DND-41 (cell line): ENCODE measurements around the gene HCST.
A peak's percentile ranks its signal among the peaks of the same experiment; 100 is the strongest.

Experiments used
- ATAC-seq: fragments of 200-7000 bp; cut with Tn5 transposase; 3 replicates; pipeline ENCODE4 v1.9.1; 2021; ENCODE audit warnings: low read depth; ENCODE audit not compliant: insufficient read depth
- DNase-seq: peaks from one replicate; pipeline ENCODE4 v3.0.0-alpha.2; 2020
- H2AFZ ChIP-seq: 2 replicates; pipeline ENCODE4 v1.6.0; 2012; ENCODE audit warnings: low read depth, low read length
- H3K27ac ChIP-seq: 2 replicates; pipeline ENCODE4 v1.5.1; 2012; ENCODE audit warnings: low read length, inconsistent platforms
- H3K27me3 ChIP-seq: fragments of 200-600 bp; sonication (generic); 2 replicates; pipeline ENCODE4 v1.6.0; 2012; ENCODE audit warnings: low read length, mild to moderate bottlenecking, inconsistent platforms; ENCODE audit not compliant: insufficient read depth, poor library complexity
- H3K36me3 ChIP-seq: 2 replicates; pipeline ENCODE4 v1.5.1; 2012; ENCODE audit warnings: low read length, inconsistent platforms; ENCODE audit not compliant: insufficient read depth
- H3K4me1 ChIP-seq: 2 replicates; pipeline ENCODE4 v1.5.1; 2012; ENCODE audit warnings: mild to moderate bottlenecking, low read length; ENCODE audit not compliant: insufficient read depth
- H3K4me2 ChIP-seq: 2 replicates; pipeline ENCODE4 v1.6.0; 2012; ENCODE audit warnings: mild to moderate bottlenecking, moderate library complexity, low read length, inconsistent platforms; ENCODE audit not compliant: insufficient read depth
- H3K4me3 ChIP-seq, 2 experiments: fragments of 200-600 bp in 1 of 2; shearing (Covaris generic) in 1 of 2; 2 replicates each; pipeline ENCODE4 v1.5.1; 2012 to 2016; ENCODE audit warnings: inconsistent platforms in 2 of 2, low read length in 2 of 2, mild to moderate bottlenecking in 2 of 2, low read depth in 1 of 2, moderate library complexity in 1 of 2
- H3K79me2 ChIP-seq: 2 replicates; pipeline ENCODE4 v1.6.0; 2012; ENCODE audit warnings: low read length, inconsistent platforms; ENCODE audit not compliant: insufficient read depth
- H3K9ac ChIP-seq: 2 replicates; pipeline ENCODE4 v1.6.0; 2012; ENCODE audit warnings: low read depth, mild to moderate bottlenecking, inconsistent platforms, low read length, moderate library complexity
- H3K9me3 ChIP-seq: 2 replicates; pipeline ENCODE4 v1.5.1; 2012; ENCODE audit warnings: low read length, moderate library complexity, mild to moderate bottlenecking, inconsistent platforms; ENCODE audit not compliant: insufficient read depth, severe bottlenecking
- H4K20me1 ChIP-seq: 2 replicates; pipeline ENCODE4 v1.6.0; 2012; ENCODE audit warnings: low read length; ENCODE audit not compliant: insufficient read depth
- EZH2 ChIP-seq: IDR thresholded peaks from 3 replicates; pipeline ENCODE4 v1.6.1; 2012; ENCODE audit warnings: borderline replicate concordance, low read depth, mild to moderate bottlenecking, moderate library complexity, low read length, inconsistent platforms; ENCODE audit not compliant: severe bottlenecking
- TF ChIP-seq, protein P1 (sequence below): IDR thresholded peaks from 2 replicates; pipeline ENCODE4 v1.5.1; 2012; ENCODE audit warnings: borderline replicate concordance, low read length, moderate library complexity, mild to moderate bottlenecking; ENCODE audit not compliant: poor library complexity, severe bottlenecking; ENCODE audit errors: extremely low read depth

HCST gene

DNA sequence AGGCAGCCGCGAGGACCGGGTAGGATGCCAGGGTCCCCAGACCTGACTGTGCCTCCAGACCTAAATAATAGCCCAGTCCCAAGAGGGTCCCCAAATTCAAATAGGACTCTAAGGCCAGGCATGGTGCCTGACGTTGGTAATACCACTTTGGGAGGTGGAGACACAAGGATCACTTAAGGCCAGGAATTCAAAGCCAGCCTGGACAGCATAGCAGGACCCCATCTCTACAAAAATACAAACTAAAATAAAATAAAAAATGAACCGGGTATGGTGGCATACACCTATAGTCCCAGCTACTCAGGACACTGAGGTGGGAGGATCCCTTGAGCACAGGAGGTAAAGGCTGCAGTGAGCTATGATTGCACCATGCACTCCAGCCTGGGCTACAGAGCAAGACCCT lies 39.3 kb upstream of the HCST start:
- no peak for ATAC-seq
- Histone ChIP-seq H3K27me3 (peaks cover 5% of the 10 kb centered on the region), H3K4me1 (peaks cover 2% of the 10 kb centered on the region), H4K20me1 (no peaks in the 10 kb centered on the region), H3K79me2 (no peaks in the 10 kb centered on the region), H3K27ac (no peak overlapping the region), H3K4me3 (no peak overlapping the region), H2AFZ (no peak overlapping the region), H3K9ac (no peak overlapping the region), H3K9me3 (no peaks in the 10 kb centered on the region), H3K4me2 (no peak overlapping the region), H3K36me3 (no peaks in the 10 kb centered on the region)
- TF ChIP-seq, protein P1, sequence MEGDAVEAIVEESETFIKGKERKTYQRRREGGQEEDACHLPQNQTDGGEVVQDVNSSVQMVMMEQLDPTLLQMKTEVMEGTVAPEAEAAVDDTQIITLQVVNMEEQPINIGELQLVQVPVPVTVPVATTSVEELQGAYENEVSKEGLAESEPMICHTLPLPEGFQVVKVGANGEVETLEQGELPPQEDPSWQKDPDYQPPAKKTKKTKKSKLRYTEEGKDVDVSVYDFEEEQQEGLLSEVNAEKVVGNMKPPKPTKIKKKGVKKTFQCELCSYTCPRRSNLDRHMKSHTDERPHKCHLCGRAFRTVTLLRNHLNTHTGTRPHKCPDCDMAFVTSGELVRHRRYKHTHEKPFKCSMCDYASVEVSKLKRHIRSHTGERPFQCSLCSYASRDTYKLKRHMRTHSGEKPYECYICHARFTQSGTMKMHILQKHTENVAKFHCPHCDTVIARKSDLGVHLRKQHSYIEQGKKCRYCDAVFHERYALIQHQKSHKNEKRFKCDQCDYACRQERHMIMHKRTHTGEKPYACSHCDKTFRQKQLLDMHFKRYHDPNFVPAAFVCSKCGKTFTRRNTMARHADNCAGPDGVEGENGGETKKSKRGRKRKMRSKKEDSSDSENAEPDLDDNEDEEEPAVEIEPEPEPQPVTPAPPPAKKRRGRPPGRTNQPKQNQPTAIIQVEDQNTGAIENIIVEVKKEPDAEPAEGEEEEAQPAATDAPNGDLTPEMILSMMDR = no peak
- no peak for TF ChIP-seq EZH2
- DNase-seq = no peak

DNA sequence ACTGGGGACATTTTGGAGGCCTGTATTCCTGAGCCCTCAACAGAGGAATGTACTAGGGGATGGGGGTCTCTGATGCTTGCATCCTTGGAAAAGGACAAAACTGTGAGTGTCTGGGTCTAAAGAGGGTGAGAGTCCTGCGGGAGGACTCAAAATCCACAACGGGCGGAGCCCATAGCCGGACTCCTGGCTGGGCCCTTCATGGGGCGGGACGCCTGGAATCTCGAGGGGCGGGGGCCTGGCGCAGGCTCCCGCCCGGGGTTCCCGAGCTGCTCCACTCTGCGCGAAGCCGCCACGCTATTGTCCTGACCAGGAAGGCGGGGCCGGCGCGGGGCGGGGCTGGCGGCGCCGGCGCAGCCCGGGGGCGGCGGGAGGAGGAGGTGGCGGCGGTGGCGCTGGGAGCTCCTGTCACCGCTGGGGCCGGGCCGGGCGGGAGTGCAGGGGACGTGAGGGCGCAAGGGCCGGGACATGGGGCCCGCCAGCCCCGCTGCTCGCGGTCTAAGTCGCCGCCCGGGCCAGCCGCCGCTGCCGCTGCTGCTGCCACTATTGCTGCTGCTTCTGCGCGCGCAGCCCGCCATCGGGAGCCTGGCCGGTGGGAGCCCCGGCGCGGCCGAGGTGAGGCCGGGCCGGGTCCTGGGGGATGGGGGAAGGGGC lies 34.0 kb upstream of the HCST start, which contains the start of gene APLP1:
APLP1 (plus strand) TSS at position 403 of the 651 bp plus-strand sequence; CDS start at position 466, 63 bp downstream.
- Histone ChIP-seq H3K79me2 (no peaks in the 10 kb centered on the region), H3K9me3 (no peaks in the 10 kb centered on the region), H3K36me3 (no peaks in the 10 kb centered on the region), H3K4me2 (peak within 1 kb of the TSS; percentile 58), H3K4me1 (peaks cover 13% of the 10 kb centered on the region), H3K27me3 (peaks cover 14% of the 10 kb centered on the region), H4K20me1 (no peaks in the 10 kb centered on the region), H3K27ac (no peak within 1 kb of the TSS), H3K9ac (peak within 1 kb of the TSS; percentile 28; the same call in 1 of the 2 replicates), H3K4me3 (peak within 1 kb of the TSS in 1 of 2 experiments; percentile 39; a peak in 1 of 4 replicates), H2AFZ (peak within 1 kb of the TSS; percentile 60)
- peak; percentile 70 for DNase-seq
- ATAC-seq = peak; percentile 94
- TF ChIP-seq EZH2 = no peak
- TF ChIP-seq, protein P1 = no peak

DNA sequence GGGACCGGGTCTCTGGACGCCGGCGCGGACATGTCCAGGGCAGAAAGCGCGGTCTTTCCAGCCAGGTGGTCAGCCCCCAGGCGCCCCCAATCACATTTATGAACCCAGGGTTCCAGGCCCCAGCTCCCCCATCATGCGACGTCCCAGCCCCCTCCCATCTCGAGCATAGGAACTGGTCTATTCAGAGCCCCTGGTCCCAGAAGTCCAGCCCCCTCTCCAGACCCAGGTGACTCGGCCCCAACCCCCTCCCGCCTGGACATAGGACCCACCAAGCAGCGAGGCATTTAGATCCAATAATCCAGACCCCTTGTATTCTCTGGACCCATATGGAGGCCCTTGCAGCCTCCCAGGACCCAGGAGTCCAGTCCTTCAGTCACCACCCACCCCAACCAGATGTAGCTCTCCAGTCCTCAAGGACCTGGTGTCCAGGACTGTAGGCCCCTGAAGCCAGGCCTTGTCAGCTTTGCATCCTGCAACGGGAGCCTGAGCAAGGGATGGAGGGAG lies 33.5 kb upstream of the HCST start:
- Histone ChIP-seq H3K36me3 (no peaks in the 10 kb centered on the region), H2AFZ (no peak overlapping the region), H3K9me3 (no peaks in the 10 kb centered on the region), H3K4me2 (peak overlapping the region; percentile 58), H3K9ac (peak overlapping the region; percentile 28; the same call in 1 of the 2 replicates), H4K20me1 (no peaks in the 10 kb centered on the region), H3K27me3 (peaks cover 14% of the 10 kb centered on the region), H3K27ac (no peak overlapping the region), H3K4me3 (peak overlapping the region in 1 of 2 experiments; percentile 39; a peak in 1 of 4 replicates), H3K4me1 (peaks cover 13% of the 10 kb centered on the region), H3K79me2 (no peaks in the 10 kb centered on the region)
- no peak for TF ChIP-seq EZH2
- TF ChIP-seq, protein P1 = no peak
- ATAC-seq (no peak), DNase-seq (no peak)
